Prostate gland (tissue), 2 donors: ENCODE data around the gene PSKH1.

ENCODE experiments used
- POLR2A ChIP-seq: fragments of 450-650 bp; IDR thresholded peaks from one replicate; pipeline ENCODE4 v1.6.1; 2016; ENCODE audit warnings: antibody characterized with exemption, mild to moderate bottlenecking
- TF ChIP-seq, protein P1 (sequence below), 4 experiments: fragments of 200-600 bp in 2 of 4; fragments of 450-650 bp in 2 of 4; sonication (generic) in 2 of 4; IDR thresholded peaks; 1 replicate in 3 of 4; 2 replicates in 1 of 4; pipeline ENCODE4 v1.5.1; 2016 to 2019; ENCODE audit warnings: antibody characterized with exemption in 4 of 4, mild to moderate bottlenecking in 2 of 4, moderate library complexity in 2 of 4

GRCh38 chr16:67967183-67967957 is 74.3 kb downstream of the PSKH1 start:
- TF ChIP-seq, protein P1, sequence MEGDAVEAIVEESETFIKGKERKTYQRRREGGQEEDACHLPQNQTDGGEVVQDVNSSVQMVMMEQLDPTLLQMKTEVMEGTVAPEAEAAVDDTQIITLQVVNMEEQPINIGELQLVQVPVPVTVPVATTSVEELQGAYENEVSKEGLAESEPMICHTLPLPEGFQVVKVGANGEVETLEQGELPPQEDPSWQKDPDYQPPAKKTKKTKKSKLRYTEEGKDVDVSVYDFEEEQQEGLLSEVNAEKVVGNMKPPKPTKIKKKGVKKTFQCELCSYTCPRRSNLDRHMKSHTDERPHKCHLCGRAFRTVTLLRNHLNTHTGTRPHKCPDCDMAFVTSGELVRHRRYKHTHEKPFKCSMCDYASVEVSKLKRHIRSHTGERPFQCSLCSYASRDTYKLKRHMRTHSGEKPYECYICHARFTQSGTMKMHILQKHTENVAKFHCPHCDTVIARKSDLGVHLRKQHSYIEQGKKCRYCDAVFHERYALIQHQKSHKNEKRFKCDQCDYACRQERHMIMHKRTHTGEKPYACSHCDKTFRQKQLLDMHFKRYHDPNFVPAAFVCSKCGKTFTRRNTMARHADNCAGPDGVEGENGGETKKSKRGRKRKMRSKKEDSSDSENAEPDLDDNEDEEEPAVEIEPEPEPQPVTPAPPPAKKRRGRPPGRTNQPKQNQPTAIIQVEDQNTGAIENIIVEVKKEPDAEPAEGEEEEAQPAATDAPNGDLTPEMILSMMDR (IDR thresholded peaks at IDR 0.05) = no peak
- TF ChIP-seq POLR2A = no peak
